ENCODE measurements around the gene DDTL. TPM values are rescaled to one million over a fixed set of nuclear protein-coding genes. Genes with fewer than 3 reads are reported as not detected.

The DDTL gene
- polyA plus RNA-seq, 5 donors, result 7.1 to 10.8 (median 10.1) TPM

DNA sequence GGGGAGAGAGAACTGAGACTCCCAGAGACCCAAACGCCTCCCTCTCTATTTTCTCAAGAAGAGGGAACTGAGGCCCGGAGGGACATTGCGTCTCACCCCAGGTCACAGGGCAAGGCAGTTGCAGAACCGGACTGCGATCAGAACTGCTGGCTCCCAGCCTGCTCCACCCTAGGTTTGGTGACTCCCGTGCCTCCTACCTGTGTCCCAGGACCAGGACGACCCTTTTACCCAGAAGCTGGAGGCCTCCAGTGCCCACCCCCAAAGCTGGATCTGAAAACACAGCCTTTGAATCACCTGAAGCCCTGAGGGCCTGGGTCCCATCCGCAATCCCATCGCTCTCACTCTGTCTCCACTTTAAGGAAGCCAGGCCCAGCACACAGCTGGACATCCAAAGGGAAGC, 37.2 kb downstream of the DDTL start:
- DNase-seq, result no peak

DNA sequence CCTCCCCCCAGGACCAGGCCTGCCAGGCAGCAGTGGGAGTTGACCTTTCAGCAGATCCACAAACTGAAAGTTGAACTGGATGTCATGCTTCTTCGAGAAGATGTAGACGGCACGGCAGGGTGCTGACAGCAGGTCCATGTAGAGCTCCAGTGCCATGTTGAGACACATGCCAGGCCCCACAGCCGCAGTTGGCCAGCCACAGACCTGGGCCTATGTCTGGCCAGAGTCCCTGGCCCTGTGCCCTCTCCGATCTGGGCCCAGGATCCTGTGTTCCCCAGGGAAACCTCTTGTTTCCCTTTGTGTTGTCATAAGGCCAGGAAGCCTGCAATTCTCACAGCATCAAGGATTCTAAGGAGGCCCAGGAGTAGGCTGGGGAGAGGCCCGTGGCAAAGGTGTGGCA, 38.5 kb downstream of the DDTL start, which contains the start of gene GSTT4:
Gene GSTT4, minus strand, starts transcription at position 253 of the 400 bp plus-strand sequence. Its CDS starts 97 bp downstream, at position 156.
- DNase-seq, result no peak

DNA sequence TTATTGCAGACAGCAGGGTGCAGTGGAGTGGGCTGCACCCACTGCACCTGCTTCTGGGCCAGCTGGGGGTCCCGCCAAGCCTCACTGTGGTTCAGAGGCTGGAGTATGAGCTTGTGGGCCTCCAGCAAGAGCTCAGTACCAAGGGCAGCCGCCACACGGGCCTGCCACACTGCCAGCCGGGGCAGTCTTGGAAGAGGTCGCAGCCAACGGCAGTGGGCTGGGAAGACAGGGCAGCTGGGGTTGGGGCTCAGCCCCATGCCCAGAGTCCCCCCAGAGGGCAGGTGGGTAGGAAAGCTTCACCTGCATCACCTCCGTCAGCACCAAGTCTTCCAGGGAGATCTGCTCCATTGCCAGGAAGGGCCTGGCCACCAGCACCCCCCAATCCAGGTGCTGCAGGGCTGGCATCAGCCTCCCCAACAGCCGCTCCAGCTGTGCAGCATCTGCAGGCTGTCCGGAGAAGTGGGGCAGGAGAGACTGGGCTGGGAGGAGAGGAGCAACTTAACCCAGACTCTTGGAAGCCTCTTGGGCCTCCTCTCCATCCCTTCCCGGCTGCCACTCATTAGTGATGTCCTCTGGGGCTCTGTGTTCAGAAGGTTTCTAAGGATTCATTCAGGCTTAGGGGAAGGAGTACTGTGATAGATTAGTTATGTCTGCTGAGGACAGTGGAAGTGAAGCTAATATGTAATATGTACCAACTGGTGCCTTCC, 39.7 kb downstream of the DDTL start:
- no peak for DNase-seq

DNA sequence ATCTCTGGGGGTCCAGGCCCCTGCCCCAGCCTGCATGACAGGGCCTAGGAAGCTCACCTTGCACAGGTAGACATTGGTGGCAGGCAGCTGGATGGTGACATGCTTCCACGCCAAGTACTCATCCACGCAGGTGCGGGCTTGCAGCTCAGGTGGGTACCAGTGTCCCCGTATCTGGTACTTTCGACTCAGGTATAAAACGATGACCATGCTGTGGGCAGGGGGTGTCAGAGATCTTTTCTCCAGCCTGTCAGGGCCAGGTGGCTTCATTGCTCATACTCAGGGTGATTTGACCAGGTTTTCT, 40.2 kb downstream of the DDTL start:
- DNase-seq, result no peak

DNA sequence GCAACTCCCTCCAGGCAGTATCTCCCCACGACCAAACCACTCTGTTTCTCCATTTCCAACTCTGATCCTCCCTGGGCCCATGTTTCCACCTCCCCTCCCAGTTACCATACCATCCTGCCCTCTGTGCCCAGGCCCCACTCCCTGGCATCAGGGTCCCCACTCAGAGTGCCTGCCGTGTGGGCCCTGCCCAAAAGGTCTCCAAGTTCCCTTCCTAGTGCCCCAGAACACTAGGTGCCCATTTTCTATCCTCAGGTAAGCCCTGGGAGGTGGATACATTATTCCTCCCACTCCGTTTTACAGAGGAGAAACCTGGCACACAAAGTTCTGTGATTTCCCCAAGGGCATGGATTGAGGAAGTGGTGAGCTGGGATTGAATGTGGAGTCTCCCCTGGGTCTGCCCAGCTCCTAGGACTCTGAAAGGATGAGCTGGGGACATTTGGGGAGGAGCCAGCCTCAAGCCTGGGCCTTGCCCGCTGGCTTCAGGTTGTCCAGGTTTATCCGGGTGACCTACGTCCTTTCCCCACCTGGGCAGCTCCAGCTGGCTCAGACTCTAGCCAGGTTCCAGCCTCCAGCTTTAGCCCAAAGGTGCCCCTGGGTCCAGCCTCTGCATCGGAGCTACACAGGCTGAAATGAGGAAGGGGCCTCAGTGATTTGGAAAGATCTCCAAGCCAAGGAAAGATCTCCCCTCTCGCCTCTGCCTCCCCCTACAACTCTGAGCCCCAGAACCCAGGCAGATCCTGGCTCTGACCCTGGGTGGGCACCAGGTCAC, 40.7 kb downstream of the DDTL start:
- no peak for DNase-seq

DNA sequence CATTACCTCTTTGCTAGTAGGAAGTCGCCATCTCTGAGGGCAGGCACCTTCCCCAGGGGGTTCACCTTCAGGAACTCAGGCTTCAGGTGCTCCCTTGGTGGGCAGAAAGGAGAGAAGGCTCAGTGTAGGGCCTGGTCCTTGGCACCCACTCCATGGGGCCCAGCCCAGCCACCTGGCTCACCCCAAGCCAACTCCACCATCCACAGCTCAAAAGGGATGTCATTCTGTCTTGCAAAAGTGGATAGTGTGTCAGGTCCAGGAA, 41.3 kb downstream of the DDTL start:
- no peak for DNase-seq

DNA sequence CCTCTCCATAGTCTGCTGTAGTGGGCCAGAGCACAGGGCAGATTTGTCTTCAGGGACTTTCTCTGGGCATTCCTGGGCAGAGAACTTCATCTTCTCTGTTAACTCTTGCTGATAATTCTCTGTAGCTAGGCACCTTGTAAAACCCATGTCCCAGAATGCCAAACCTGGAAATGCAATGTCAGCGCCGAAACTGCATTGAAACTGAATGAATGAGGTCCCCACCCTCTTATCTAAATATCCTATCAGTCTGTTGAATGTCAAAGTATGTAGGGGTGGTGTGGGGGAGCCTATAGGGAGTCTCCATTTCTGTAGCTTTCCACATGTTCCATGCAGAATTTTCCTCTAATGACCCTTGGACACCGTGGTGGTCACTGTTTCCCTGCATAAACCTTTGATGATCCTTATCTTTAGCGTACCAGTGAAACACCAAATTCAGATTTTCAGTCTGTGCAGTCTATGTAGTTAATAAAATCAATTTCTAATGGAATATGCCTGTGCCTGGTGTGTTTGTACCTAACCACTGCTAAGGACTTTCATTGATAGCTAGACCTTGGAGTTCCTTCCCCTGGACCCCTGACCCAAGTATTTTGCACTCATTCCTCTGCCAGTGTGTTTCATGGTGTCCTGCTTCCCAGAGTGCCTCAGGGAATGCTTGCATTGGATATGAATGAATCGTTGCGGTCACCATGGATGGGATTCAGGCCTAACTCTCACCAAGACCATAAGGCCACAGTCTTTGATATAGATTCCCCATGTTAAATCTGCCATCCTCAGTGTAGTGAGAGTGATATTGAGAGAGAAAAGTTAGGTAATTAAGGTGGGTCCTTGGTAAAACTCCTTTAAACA, 41.9 kb downstream of the DDTL start:
- no peak for DNase-seq

DNA sequence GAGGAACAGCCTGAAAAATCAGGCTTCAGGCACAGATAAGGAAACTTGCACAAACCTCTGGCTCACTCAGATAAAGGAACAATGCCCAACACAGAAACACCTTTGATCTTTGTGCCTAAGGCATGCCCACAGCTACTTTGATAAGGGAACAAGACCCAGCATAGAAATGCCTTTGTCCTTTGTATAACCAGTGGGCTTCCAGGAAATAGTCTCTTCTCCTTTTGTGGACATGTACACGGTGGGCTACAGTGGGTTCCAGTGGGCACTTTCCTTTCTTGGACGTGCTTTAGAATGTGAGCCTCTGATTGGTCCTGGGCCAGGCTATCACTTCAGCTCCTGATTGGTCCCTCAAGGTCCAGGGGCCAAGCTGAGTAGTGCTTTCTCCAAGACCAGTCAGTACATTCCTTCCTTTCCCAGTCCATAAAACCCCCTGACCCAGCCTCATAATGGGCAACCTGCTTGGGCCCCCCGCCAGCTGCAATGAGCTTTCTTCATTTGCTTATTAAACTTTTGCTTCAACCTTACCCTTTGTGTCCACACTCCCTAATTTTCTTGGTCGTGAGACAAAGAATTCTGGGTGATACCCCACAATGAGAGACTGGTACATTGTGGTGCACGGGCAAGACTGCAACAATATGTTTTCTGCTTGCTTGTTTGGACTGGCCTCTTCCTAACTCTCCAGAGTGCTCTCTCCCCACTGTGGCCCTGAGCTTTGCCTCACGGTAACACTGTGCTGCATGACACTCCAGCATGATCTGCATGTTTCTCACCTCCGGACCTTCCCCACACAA, 42.7 kb downstream of the DDTL start:
- DNase-seq, result no peak

DNA sequence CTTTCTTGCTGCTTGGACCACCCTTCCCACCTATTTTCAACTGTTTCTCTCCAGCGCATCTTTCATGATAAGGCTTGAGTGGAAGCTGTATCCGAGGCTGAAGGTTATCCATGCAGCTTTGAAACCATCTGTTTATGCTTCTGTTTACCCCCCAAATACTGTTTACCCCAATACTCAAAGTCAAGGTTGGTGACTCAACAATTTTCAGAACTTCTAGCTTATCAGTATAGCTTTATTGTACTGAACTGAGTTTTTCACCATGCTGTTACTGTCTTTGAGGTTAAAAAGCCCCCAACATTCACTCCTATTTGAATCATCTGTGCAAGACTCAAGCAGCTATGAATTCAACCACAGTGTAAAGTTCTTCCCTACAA, 43.3 kb downstream of the DDTL start:
- DNase-seq, result no peak

DNA sequence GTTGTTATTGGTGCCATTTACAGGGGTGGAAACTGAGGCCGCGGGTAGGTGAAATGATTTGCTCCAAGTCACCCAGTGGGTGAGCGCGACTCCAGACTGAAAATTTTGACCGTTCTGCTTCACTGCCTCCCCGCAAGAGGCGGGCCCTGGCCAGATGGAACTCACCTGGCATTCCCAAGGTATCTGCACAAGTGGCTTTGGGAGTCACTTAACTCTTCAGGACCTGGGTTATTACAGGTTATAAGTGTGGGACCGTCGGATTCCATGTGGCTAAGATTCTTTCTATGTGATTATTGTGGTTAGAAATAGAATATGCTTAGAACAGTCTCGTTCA, 45.0 kb downstream of the DDTL start:
- peak; percentile 13 to 23 for DNase-seq

DNA sequence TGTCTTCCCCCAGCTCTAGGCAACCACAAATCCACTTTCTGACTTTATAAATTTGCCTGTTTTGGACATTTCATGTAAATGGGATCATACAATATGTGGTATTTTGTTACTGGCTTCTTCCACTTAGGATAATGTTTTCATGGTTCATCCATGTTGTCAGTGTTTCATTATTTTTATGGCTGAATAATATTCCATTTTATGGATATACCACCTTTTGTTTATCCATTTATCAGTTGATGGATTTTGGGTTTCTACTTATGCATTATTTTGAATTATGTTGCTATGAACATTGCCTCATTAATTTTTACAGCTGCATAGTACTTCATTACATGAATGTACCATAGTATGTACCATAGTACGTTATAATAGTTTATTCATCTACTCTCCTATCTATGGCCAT, 49.5 kb downstream of the DDTL start:
- no peak for DNase-seq

DNA sequence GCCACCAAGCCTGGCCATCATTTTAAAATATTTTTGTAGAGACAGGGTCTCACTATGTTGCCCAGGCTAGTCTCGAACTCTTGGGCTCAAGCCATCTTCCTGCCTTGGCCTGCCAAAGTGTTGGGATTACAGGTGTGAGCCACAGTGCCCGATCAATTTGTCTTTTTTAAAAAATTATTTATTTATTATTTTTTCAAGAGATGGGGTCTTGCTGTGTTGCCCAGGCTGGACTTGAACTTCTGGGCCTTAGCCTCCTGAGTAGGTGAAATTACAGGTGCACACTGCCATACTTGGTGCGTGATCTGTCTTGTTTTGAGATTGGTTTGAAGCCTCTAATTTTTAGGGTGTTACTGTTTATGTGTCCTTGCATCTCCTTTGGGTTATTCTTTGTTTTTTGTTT, 54.6 kb downstream of the DDTL start:
- DNase-seq, result no peak

Other genes with a start within 250 kb of the DDTL start
- 10 to 100 TPM in 1 of 5 donors, 1 to 10 TPM in 4; 6.8 to 10.0 (median 7.1) TPM for gene ZNF70, start 215.8 kb upstream of the DDTL start, polyA plus RNA-seq (ENCODE audit: insufficient read depth in 1 of 5, insufficient read length in 5 of 5, low replicate concordance in 1 of 5)
- gene VPREB3, start 212.5 kb upstream of the DDTL start, polyA plus RNA-seq (ENCODE audit: insufficient read depth in 1 of 5, insufficient read length in 5 of 5, low replicate concordance in 1 of 5), result under 1 TPM in 3 of 5 donors, not detected in 2; 0.61 to 0.91 (median 0.76) TPM
- 1 to 10 TPM; 3.7 to 8.6 (median 7.2) TPM for gene C22orf15, start 203.9 kb upstream of the DDTL start, polyA plus RNA-seq (ENCODE audit: insufficient read depth in 1 of 5, insufficient read length in 5 of 5, low replicate concordance in 1 of 5)
- 10 to 100 TPM; 18.4 to 38.4 (median 24.0) TPM for gene CHCHD10, start 198.9 kb upstream of the DDTL start, polyA plus RNA-seq (ENCODE audit: insufficient read depth in 1 of 5, insufficient read length in 5 of 5, low replicate concordance in 1 of 5)
- gene MMP11, start 194.0 kb upstream of the DDTL start, polyA plus RNA-seq (ENCODE audit: insufficient read depth in 1 of 5, insufficient read length in 5 of 5, low replicate concordance in 1 of 5), result 10 to 100 TPM in 2 of 5 donors, 1 to 10 TPM in 3; 7.5 to 12.5 (median 9.4) TPM
- 100 to 1,000 TPM; 142 to 157 (median 143) TPM for gene SMARCB1, start 179.9 kb upstream of the DDTL start, polyA plus RNA-seq (ENCODE audit: insufficient read depth in 1 of 5, insufficient read length in 5 of 5, low replicate concordance in 1 of 5)
- 1 to 10 TPM; 3.5 to 5.3 (median 3.9) TPM for gene DERL3, start 127.9 kb upstream of the DDTL start, polyA plus RNA-seq (ENCODE audit: insufficient read depth in 1 of 5, insufficient read length in 5 of 5, low replicate concordance in 1 of 5)
- 10 to 100 TPM; 14.9 to 24.0 (median 19.8) TPM for gene SLC2A11, start 109.0 kb upstream of the DDTL start, polyA plus RNA-seq (ENCODE audit: insufficient read depth in 1 of 5, insufficient read length in 5 of 5, low replicate concordance in 1 of 5)
- gene MIF, start 72.5 kb upstream of the DDTL start, polyA plus RNA-seq (ENCODE audit: insufficient read depth in 1 of 5, insufficient read length in 5 of 5, low replicate concordance in 1 of 5), result 100 to 1,000 TPM; 112 to 314 (median 160) TPM
- 10 to 100 TPM in 2 of 5 donors, 1 to 10 TPM in 3; 7.1 to 23.0 (median 9.4) TPM for gene GSTT2B, start 5.7 kb upstream of the DDTL start, polyA plus RNA-seq (ENCODE audit: insufficient read depth in 1 of 5, insufficient read length in 5 of 5, low replicate concordance in 1 of 5)
- gene DDT, start 7.6 kb downstream of the DDTL start, polyA plus RNA-seq (ENCODE audit: insufficient read depth in 1 of 5, insufficient read length in 5 of 5, low replicate concordance in 1 of 5), result 10 to 100 TPM; 46.9 to 87.1 (median 62.7) TPM
- gene GSTT2, start 13.2 kb downstream of the DDTL start, polyA plus RNA-seq (ENCODE audit: insufficient read depth in 1 of 5, insufficient read length in 5 of 5, low replicate concordance in 1 of 5), result 1 to 10 TPM in 3 of 5 donors, not detected in 2; 1.5 to 2.0 (median 1.9) TPM
- under 1 TPM in 2 of 5 donors, not detected in 3; 0.05 to 0.12 TPM for gene GSTT4, start 38.6 kb downstream of the DDTL start, polyA plus RNA-seq (ENCODE audit: insufficient read depth in 1 of 5, insufficient read length in 5 of 5, low replicate concordance in 1 of 5)
- 100 to 1,000 TPM in 2 of 5 donors, 10 to 100 TPM in 3; 68.9 to 132 (median 78.6) TPM for gene CABIN1, start 44.4 kb downstream of the DDTL start, polyA plus RNA-seq (ENCODE audit: insufficient read depth in 1 of 5, insufficient read length in 5 of 5, low replicate concordance in 1 of 5)
- gene SUSD2, start 214.6 kb downstream of the DDTL start, polyA plus RNA-seq (ENCODE audit: insufficient read depth in 1 of 5, insufficient read length in 5 of 5, low replicate concordance in 1 of 5), result 10 to 100 TPM in 3 of 5 donors, 1 to 10 TPM in 2; 6.3 to 21.8 (median 11.5) TPM